Measurements from ENCODE around the gene ALPG. TPM values are rescaled to one million over a fixed set of nuclear protein-coding genes. Genes with fewer than 3 reads are reported as not detected.

ALPG gene
- total RNA-seq, 1 donor from 2014 or later = not detected

GRCh38 chr2:232457121-232458011 lies 50.7 kb downstream of the ALPG start:
- no peak for DNase-seq (ENCODE audit: low spot score)

GRCh38 chr2:232458051-232458660 lies 51.5 kb downstream of the ALPG start:
- DNase-seq (ENCODE audit: low spot score) = no peak

GRCh38 chr2:232458661-232459418 lies 52.2 kb downstream of the ALPG start:
- no peak for DNase-seq (ENCODE audit: low spot score)

- DNase-seq (ENCODE audit: low spot score) = no peak
These were observed 52.9 kb downstream of the ALPG start for GRCh38 chr2:232459419-232460035.

- no peak for DNase-seq (ENCODE audit: low spot score)
These were observed 53.5 kb downstream of the ALPG start for GRCh38 chr2:232460171-232460570.

Other genes with a start within 250 kb of the ALPG start
- gene ALPP, start 28.1 kb upstream of the ALPG start, total RNA-seq (ENCODE audit: insufficient read depth, low replicate concordance) = not detected
- gene ALPI, start 49.3 kb downstream of the ALPG start, total RNA-seq (ENCODE audit: insufficient read depth, low replicate concordance) = 2.9 TPM
- 3.9 TPM for gene ECEL1, start 81.0 kb downstream of the ALPG start, total RNA-seq (ENCODE audit: insufficient read depth, low replicate concordance)
- gene PRSS56, start 113.5 kb downstream of the ALPG start, total RNA-seq (ENCODE audit: insufficient read depth, low replicate concordance) = not detected
- gene CHRND, start 119.3 kb downstream of the ALPG start, total RNA-seq (ENCODE audit: insufficient read depth, low replicate concordance) = 1.7 TPM
- gene CHRNG, start 132.8 kb downstream of the ALPG start, total RNA-seq (ENCODE audit: insufficient read depth, low replicate concordance) = not detected
- 1.7 TPM for gene TIGD1, start 143.7 kb downstream of the ALPG start, total RNA-seq (ENCODE audit: insufficient read depth, low replicate concordance)
- gene EIF4E2, start 143.8 kb downstream of the ALPG start, total RNA-seq (ENCODE audit: insufficient read depth, low replicate concordance) = 25.8 TPM
- 1.2 TPM for gene EFHD1, start 226.8 kb downstream of the ALPG start, total RNA-seq (ENCODE audit: insufficient read depth, low replicate concordance)

All from umbilical cord (tissue), 2 donors.